ENCODE data around the gene CEP112. TPM values are rescaled to one million over a fixed set of nuclear protein-coding genes. Genes with fewer than 3 reads are reported as not detected.
"Not testable (repeated sequence)": the region's sequence is repeated elsewhere in the genome, so short reads cannot be mapped to it uniquely, and the experiment has no call there.

Gene CEP112
- total and polyA plus RNA-seq, 9 of the 15 experiments (the other 6 are each of a cell fraction or from before 2014, with no cell fraction given): 0.84 TPM; not detected in 8

- no peak for TF ChIP-seq ZNF140 (CRISPR knock-in tag; IDR thresholded peaks at IDR 0.05)
- no peak for TF ChIP-seq DIDO1 (tag; IDR thresholded peaks at IDR 0.05; ENCODE audit: low read depth)
- no peak for TF ChIP-seq RBM15 (IDR thresholded peaks at IDR 0.05; ENCODE audit: insufficient read depth, low read length)
- no peak for TF ChIP-seq KHSRP (IDR thresholded peaks at IDR 0.05)
- TF ChIP-seq SNAPC5 (CRISPR knock-in tag; IDR thresholded peaks at IDR 0.05): no peak
- TF ChIP-seq DMBX1 (CRISPR knock-in tag; IDR thresholded peaks at IDR 0.05; ENCODE audit: borderline replicate concordance): no peak
These were observed 458.6 kb downstream of the CEP112 start (continued) for GRCh38 chr17:65733314-65733713.

GRCh38 chr17:65732667-65733066 is 459.3 kb downstream of the CEP112 start:
- H3K9me3 ChIP-seq (replicated peaks; ENCODE audit: control insufficient read depth, insufficient read depth, low read depth, low read length); BruUV-seq (replicated peaks); H3K4me2 ChIP-seq (ENCODE audit: insufficient read depth, low read length); H3K4me3 ChIP-seq; in situ Hi-C loops (cut with MboI); H3K9ac ChIP-seq (ENCODE audit: insufficient read depth in 1 of 2, low read depth in 2 of 2, low read length in 2 of 2); H3K9me1 ChIP-seq (ENCODE audit: control insufficient read depth, insufficient read depth, low read length); H2AFZ ChIP-seq (ENCODE audit: low read depth, low read length); ATAC-seq; DNase-seq (ENCODE audit: extremely low read depth in 1 of 4, low spot score in 3 of 4); H4K20me1 ChIP-seq (replicated peaks; ENCODE audit: control insufficient read depth, insufficient read depth, low read length); H3K27ac ChIP-seq (ENCODE audit: extremely low read depth, low read depth, low read length); H3K36me3 ChIP-seq (ENCODE audit: control insufficient read depth, insufficient read depth, low read length); H3K4me1 ChIP-seq (replicated peaks in 1 of 2; ENCODE audit: control insufficient read depth in 2 of 2, insufficient read depth in 2 of 2, low read length in 2 of 2); FAIRE-seq; H3K79me2 ChIP-seq (ENCODE audit: control insufficient read depth, insufficient read depth, low read length); intact Hi-C loops (cut with micrococcal nuclease); H3K27me3 ChIP-seq (ENCODE audit: control insufficient read depth in 2 of 2, insufficient read depth in 2 of 2, low read length in 2 of 2); CTCF ChIA-PET (ENCODE audit: low intra/inter-chr PET ratio): not testable (repeated sequence)
- 0% methylated on average over 2 of the region's 2 CpGs for WGBS (ENCODE audit: insufficient coverage, low coverage, missing lambda C conversion rate)
- POLR2A ChIA-PET: interaction anchor here (0.5 to 1.5 kb wide), 2 partner anchors 9 to 333 kb away, joined by 3 read pairs; no protein-coding TSS in a partner anchor
